Osteoblast (primary cell): ENCODE measurements around the gene MYO10. TPM values are rescaled to one million over a fixed set of nuclear protein-coding genes. Genes with fewer than 3 reads are reported as not detected.
A peak's percentile ranks its signal among the peaks of the same experiment; 100 is the strongest.

Experiments
- DNase-seq: peaks from one replicate; pipeline ENCODE4 v3.0.0; 2011; ENCODE audit warnings: low spot score, mixed read lengths; ENCODE audit not compliant: insufficient read length; ENCODE audit errors: missing footprints
- H2AFZ ChIP-seq: 2 replicates; pipeline ENCODE4 v1.6.0; 2011; ENCODE audit warnings: mild to moderate bottlenecking, low read length
- H3K27ac ChIP-seq: 2 replicates; pipeline ENCODE4 v1.5.1; 2011; ENCODE audit warnings: mild to moderate bottlenecking, low read depth, low read length, moderate library complexity
- H3K27me3 ChIP-seq: 2 replicates; pipeline ENCODE4 v1.6.0; 2012; ENCODE audit warnings: mild to moderate bottlenecking, control low read depth, inconsistent platforms, low read length, moderate library complexity; ENCODE audit not compliant: insufficient read depth
- H3K36me3 ChIP-seq: 2 replicates; pipeline ENCODE4 v1.5.1; 2011; ENCODE audit warnings: mild to moderate bottlenecking, low read length, control low read depth, moderate library complexity; ENCODE audit not compliant: insufficient read depth
- H3K4me1 ChIP-seq: 2 replicates; pipeline ENCODE4 v1.5.1; 2011; ENCODE audit warnings: mild to moderate bottlenecking, low read length, control low read depth, moderate library complexity; ENCODE audit not compliant: insufficient read depth
- H3K4me2 ChIP-seq: 2 replicates; pipeline ENCODE4 v1.6.0; 2011; ENCODE audit warnings: mild to moderate bottlenecking, low read length; ENCODE audit not compliant: insufficient read depth
- H3K4me3 ChIP-seq: fragments of 200-600 bp; sonication (generic); 3 replicates; pipeline ENCODE4 v1.5.1; 2012; ENCODE audit warnings: mild to moderate bottlenecking, low read length, inconsistent platforms; ENCODE audit not compliant: insufficient read depth
- H3K79me2 ChIP-seq: 2 replicates; pipeline ENCODE4 v1.6.0; 2012; ENCODE audit warnings: mild to moderate bottlenecking, low read length, control low read depth, inconsistent platforms; ENCODE audit not compliant: insufficient read depth
- H3K9me3 ChIP-seq: 2 replicates; pipeline ENCODE4 v1.5.1; 2011; ENCODE audit warnings: low read depth, low read length, control low read depth
- H4K20me1 ChIP-seq: 2 replicates; pipeline ENCODE4 v1.6.0; 2012; ENCODE audit warnings: mild to moderate bottlenecking, low read length, control low read depth; ENCODE audit not compliant: insufficient read depth
- CTCF ChIP-seq: IDR thresholded peaks from 2 replicates; pipeline ENCODE4 v1.5.1; 2011; ENCODE audit warnings: mild to moderate bottlenecking, low read depth, low read length, moderate library complexity; ENCODE audit errors: extremely low read depth
- total RNA-seq: library from RNA; depleted of rRNA; stranded (reverse); fragments of >200 nt; gene quantifications from 2 replicates; pipeline ENCODE4 v1.2.3, GENCODE V29; 2012

The MYO10 gene
- total RNA-seq, 1 donor = 40.9 TPM

DNA sequence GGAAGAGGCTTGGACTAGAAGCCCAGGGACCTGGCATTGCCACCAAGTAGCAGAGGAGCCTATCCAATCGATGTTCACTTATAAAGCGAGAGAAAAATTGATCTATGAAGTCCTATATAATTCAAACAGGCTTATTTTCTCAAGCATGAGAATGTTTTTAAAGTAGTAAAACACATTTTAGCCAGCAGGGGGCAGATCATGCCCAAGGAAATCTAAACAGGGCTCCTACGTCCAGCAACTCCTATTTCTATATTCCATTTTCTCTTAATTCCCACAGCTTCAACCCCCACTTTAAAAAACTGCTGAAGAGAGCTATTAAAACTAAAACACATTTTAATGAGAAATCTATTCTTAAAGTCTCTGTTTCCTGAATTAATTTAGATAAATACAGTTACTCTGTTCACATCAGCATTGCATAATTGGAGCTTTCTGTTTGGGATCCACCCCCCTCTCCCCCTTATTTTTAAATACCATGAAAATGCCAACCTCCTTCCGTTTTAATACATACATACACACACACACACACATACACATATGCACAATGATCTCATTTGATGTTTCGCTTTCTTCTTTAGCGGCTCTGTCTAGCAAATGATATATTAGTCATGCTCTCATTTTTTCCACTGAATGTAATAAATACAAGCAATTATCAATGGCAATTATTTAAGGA, 144.9 kb downstream of the MYO10 start:
- no peaks in the 10 kb centered on the region for H4K20me1 ChIP-seq
- H2AFZ ChIP-seq = no peak overlapping the region
- H3K9me3 ChIP-seq = no peaks in the 10 kb centered on the region
- H3K4me3 ChIP-seq = no peak overlapping the region
- H3K79me2 ChIP-seq = peaks cover 80% of the 10 kb centered on the region
- peak; percentile 83 for DNase-seq
- H3K36me3 ChIP-seq = peaks cover 11% of the 10 kb centered on the region
- peak overlapping the region; percentile 47 for H3K27ac ChIP-seq
- H3K4me2 ChIP-seq = peak overlapping the region; percentile 41
- H3K27me3 ChIP-seq = no peaks in the 10 kb centered on the region
- peak; percentile 65 for TF ChIP-seq CTCF
- peaks cover 4% of the 10 kb centered on the region for H3K4me1 ChIP-seq

DNA sequence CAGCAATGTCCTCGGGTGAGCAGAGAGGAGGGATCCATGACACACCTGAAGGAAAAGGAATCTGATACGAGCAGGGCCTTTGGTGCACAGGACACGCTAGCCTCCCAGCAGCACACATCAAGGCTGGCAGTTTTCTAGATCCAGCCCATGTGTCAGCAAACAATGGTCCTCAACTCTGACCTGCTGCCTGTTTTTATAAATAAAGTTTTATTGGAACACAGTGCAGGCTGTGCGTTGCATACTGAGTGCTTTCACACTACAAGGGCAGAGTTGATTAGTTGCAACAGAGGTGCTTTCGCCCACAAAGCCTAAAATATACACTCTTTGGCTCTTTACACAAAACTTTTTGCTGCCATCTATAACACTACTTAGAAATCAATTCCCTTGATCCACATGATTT, 147.1 kb downstream of the MYO10 start:
- no peak overlapping the region for H3K4me2 ChIP-seq
- DNase-seq = no peak
- no peak overlapping the region for H2AFZ ChIP-seq
- H3K27ac ChIP-seq = no peak overlapping the region
- H4K20me1 ChIP-seq = peaks cover 9% of the 10 kb centered on the region
- peaks cover 11% of the 10 kb centered on the region for H3K36me3 ChIP-seq
- H3K4me3 ChIP-seq = no peak overlapping the region
- H3K9me3 ChIP-seq = no peaks in the 10 kb centered on the region
- H3K79me2 ChIP-seq = peaks cover 77% of the 10 kb centered on the region
- no peak for TF ChIP-seq CTCF
- peaks cover 19% of the 10 kb centered on the region for H3K4me1 ChIP-seq
- no peaks in the 10 kb centered on the region for H3K27me3 ChIP-seq

DNA sequence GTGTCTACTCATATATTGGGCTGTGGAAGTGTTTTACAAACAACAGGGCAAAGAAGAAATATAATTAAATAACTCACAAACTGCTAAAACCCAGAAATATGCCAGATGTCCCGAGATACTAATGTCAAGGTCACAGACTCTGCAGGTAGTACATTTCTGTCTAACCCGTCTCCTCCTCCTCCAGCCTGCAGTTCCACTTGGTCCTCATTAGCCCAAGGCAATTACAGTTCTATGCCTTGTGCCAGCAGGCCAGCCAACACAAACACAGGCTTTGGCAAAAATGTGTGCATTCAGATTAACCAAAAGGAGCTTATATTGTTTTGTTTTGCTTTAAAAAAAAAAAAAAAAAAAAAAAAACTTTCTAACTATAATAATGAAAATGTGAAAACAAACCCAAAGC, 148.8 kb downstream of the MYO10 start:
- H3K27me3 ChIP-seq = no peaks in the 10 kb centered on the region
- no peak for TF ChIP-seq CTCF
- no peak overlapping the region for H3K27ac ChIP-seq
- no peak overlapping the region for H2AFZ ChIP-seq
- no peak overlapping the region for H3K4me2 ChIP-seq
- no peak for DNase-seq
- H4K20me1 ChIP-seq = peaks cover 12% of the 10 kb centered on the region
- H3K4me3 ChIP-seq = no peak overlapping the region
- H3K36me3 ChIP-seq = peaks cover 17% of the 10 kb centered on the region
- peaks cover 83% of the 10 kb centered on the region for H3K79me2 ChIP-seq
- H3K4me1 ChIP-seq = peaks cover 25% of the 10 kb centered on the region
- no peaks in the 10 kb centered on the region for H3K9me3 ChIP-seq

GRCh38 chr5:16784843-16785791, 151.0 kb downstream of the MYO10 start:
- peak; percentile 82 for DNase-seq
- H3K4me3 ChIP-seq = no peak overlapping the region
- no peak overlapping the region for H2AFZ ChIP-seq
- H3K4me1 ChIP-seq = peaks cover 21% of the 10 kb centered on the region
- peaks cover 12% of the 10 kb centered on the region for H4K20me1 ChIP-seq
- no peak for TF ChIP-seq CTCF
- H3K79me2 ChIP-seq = peaks cover 75% of the 10 kb centered on the region
- H3K4me2 ChIP-seq = peak overlapping the region; percentile 13
- H3K36me3 ChIP-seq = peaks cover 27% of the 10 kb centered on the region
- no peaks in the 10 kb centered on the region for H3K9me3 ChIP-seq
- H3K27ac ChIP-seq = peak overlapping the region; percentile 58
- H3K27me3 ChIP-seq = no peaks in the 10 kb centered on the region
